Lung (tissue), 12 donors: ENCODE data around the gene INPP4A. TPM values are rescaled to one million over a fixed set of nuclear protein-coding genes. Genes with fewer than 3 reads are reported as not detected.

Experiments used
- ATAC-seq: fragments of 200-7000 bp; cut with Tn5 transposase; one replicate; pipeline ENCODE4 v1.9.1; 2020; ENCODE audit warnings: moderate number of reproducible peaks; ENCODE audit not compliant: insufficient read depth, low FRiP score
- DNase-seq, 3 donors: peaks; one replicate each; pipeline ENCODE4 v3.0.0-alpha.2; 2013 to 2017
- H3K27ac ChIP-seq, 2 donors: one replicate each; pipeline ENCODE4 v1.5.1; 2013; ENCODE audit warnings: mild to moderate bottlenecking in 2 of 2, moderate library complexity in 2 of 2, control low read depth in 1 of 2, inconsistent platforms in 1 of 2, low read depth in 1 of 2, low read length in 1 of 2
- H3K27me3 ChIP-seq, 3 donors: one replicate each; pipeline ENCODE4 v1.5.1; 2013; ENCODE audit warnings: low read length in 2 of 3; ENCODE audit not compliant: control insufficient read depth in 3 of 3, insufficient read depth in 3 of 3
- H3K36me3 ChIP-seq, 4 donors: one replicate each; pipeline ENCODE4 v1.5.1; 2013; ENCODE audit warnings: low read length in 4 of 4, mild to moderate bottlenecking in 1 of 4, moderate library complexity in 1 of 4; ENCODE audit not compliant: control insufficient read depth in 4 of 4, insufficient read depth in 4 of 4
- H3K4me1 ChIP-seq, 5 donors: one replicate each; pipeline ENCODE4 v1.5.1; 2013; ENCODE audit warnings: low read length in 5 of 5, mild to moderate bottlenecking in 2 of 5, moderate library complexity in 1 of 5; ENCODE audit not compliant: control insufficient read depth in 5 of 5, insufficient read depth in 5 of 5
- H3K4me3 ChIP-seq: one replicate; pipeline ENCODE4 v1.5.1; 2013; ENCODE audit warnings: mild to moderate bottlenecking, control low read depth, moderate library complexity
- H3K9ac ChIP-seq, 2 donors: one replicate each; pipeline ENCODE4 v1.5.1; 2013; ENCODE audit warnings: low read length in 2 of 2, control low read depth in 1 of 2; ENCODE audit not compliant: insufficient read depth in 1 of 2
- H3K9me3 ChIP-seq, 4 donors: one replicate each; pipeline ENCODE4 v1.5.1; 2013; ENCODE audit warnings: low read length in 3 of 4, mild to moderate bottlenecking in 1 of 4, moderate library complexity in 1 of 4; ENCODE audit not compliant: control insufficient read depth in 4 of 4, insufficient read depth in 3 of 4
- CTCF ChIP-seq: IDR thresholded peaks from 2 replicates; pipeline ENCODE4 v1.5.1; 2012; ENCODE audit warnings: mild to moderate bottlenecking; ENCODE audit errors: control extremely low read depth, extremely low read depth
- WGBS, 2 donors: extraction: QIAGEN DNeasy Blood & Tissue Kit; methylation state at CpG; one replicate each; pipeline ENCODE4 v1.1.7; 2013; 5-methylcytosine and 5-hydroxymethylcytosine counted together
- polyA plus RNA-seq, 2 donors: library from polyadenylated mRNA; stranded (reverse); fragments of 200-250 nt; gene quantifications; one replicate each; pipeline ENCODE4 v1.2.1, GENCODE V29; 2013
- total RNA-seq, 2 donors: library from RNA; depleted of rRNA in 1 of 2; stranded (reverse); fragments of >200 nt in 1 of 2; gene quantifications; one replicate each; pipeline ENCODE4 v1.2.1, GENCODE V29; 2014 to 2021
- donor health status: control.
- donor health status: control.
- donor health status: Bipolar disorder and iron deficiency.
- donor health status: healthy.
- donor health status: DM: yes; HTN: yes; CAD: no.

INPP4A gene
- total and polyA plus RNA-seq, 4 donors, result 8.0 to 43.3 (median 19.8) TPM

GRCh38 chr2:98501223-98501622 lies 56.6 kb downstream of the INPP4A start:
- H3K36me3 ChIP-seq, result peaks cover 0 to 3% (median 0%) of the 10 kb centered on the region in 4 donors
- DNase-seq (no peak), ATAC-seq (no peak)
- peaks cover 10 to 37% (median 26%) of the 10 kb centered on the region in 5 donors for H3K4me1 ChIP-seq
- no peak overlapping the region for H3K9ac ChIP-seq
- H3K9me3 ChIP-seq, result peaks cover 0 to 3% (median 0%) of the 10 kb centered on the region in 4 donors
- no peak overlapping the region for H3K4me3 ChIP-seq
- H3K27ac ChIP-seq, result no peak overlapping the region
- TF ChIP-seq CTCF, result no peak
- 86 to 91% methylated on average over 4 of the region's 4 CpGs for WGBS, 2 donors
- H3K27me3 ChIP-seq, result no peaks in the 10 kb centered on the region

- H3K27me3 ChIP-seq, result no peaks in the 10 kb centered on the region
- DNase-seq, result no peak
- no peak overlapping the region for H3K27ac ChIP-seq
- H3K4me3 ChIP-seq, result no peak overlapping the region
- no peak for TF ChIP-seq CTCF
- H3K9me3 ChIP-seq, result no peaks in the 10 kb centered on the region
- H3K4me1 ChIP-seq, result peaks cover 10 to 37% (median 26%) of the 10 kb centered on the region in 5 donors
- H3K9ac ChIP-seq, result no peak overlapping the region
- no peak for ATAC-seq
- 99% methylated on average over 3 of the region's 3 CpGs for WGBS, 2 donors
- H3K36me3 ChIP-seq, result peaks cover 0 to 3% (median 0%) of the 10 kb centered on the region in 4 donors
These were observed 57.2 kb downstream of the INPP4A start for GRCh38 chr2:98501876-98502275.

GRCh38 chr2:98502556-98503335 lies 58.1 kb downstream of the INPP4A start:
- H3K4me1 ChIP-seq, result peaks cover 10 to 37% (median 27%) of the 10 kb centered on the region in 5 donors
- no peaks in the 10 kb centered on the region for H3K9me3 ChIP-seq
- no peaks in the 10 kb centered on the region for H3K27me3 ChIP-seq
- 89 to 91% methylated on average over 4 of the region's 4 CpGs for WGBS, 2 donors
- H3K27ac ChIP-seq, result no peak overlapping the region
- H3K4me3 ChIP-seq, result no peak overlapping the region
- H3K36me3 ChIP-seq, result peaks cover 0 to 3% (median 0%) of the 10 kb centered on the region in 4 donors
- DNase-seq, result no peak
- H3K9ac ChIP-seq, result no peak overlapping the region
- TF ChIP-seq CTCF, result no peak
- ATAC-seq, result no peak
